ENCODE results near the gene PSTPIP1.

The PSTPIP1 gene

GRCh38 chr15:77042955-77043920 lies 48.3 kb downstream of the PSTPIP1 start:
- no peak for DNase-seq (ENCODE audit: low spot score)

GRCh38 chr15:77044228-77045042 lies 49.5 kb downstream of the PSTPIP1 start:
- no peak for DNase-seq (ENCODE audit: low spot score)

GRCh38 chr15:77045985-77046384 lies 51.1 kb downstream of the PSTPIP1 start:
- no peak for DNase-seq (ENCODE audit: low spot score)

GRCh38 chr15:77046704-77047412 lies 51.9 kb downstream of the PSTPIP1 start:
- no peak for DNase-seq (ENCODE audit: low spot score)

- no peak for DNase-seq (ENCODE audit: low spot score)
Measured at GRCh38 chr15:77048135-77048876, 53.4 kb downstream of the PSTPIP1 start.

GRCh38 chr15:77052556-77052955 lies 57.6 kb downstream of the PSTPIP1 start:
- DNase-seq (ENCODE audit: low spot score) = no peak

- DNase-seq (ENCODE audit: low spot score) = no peak
Measured at GRCh38 chr15:77053709-77054108, 58.8 kb downstream of the PSTPIP1 start.

GRCh38 chr15:77057072-77057471 lies 62.1 kb downstream of the PSTPIP1 start:
- DNase-seq (ENCODE audit: low spot score) = no peak

- peak; percentile 47 for DNase-seq (ENCODE audit: low spot score)
Measured at GRCh38 chr15:77057685-77058084, 62.8 kb downstream of the PSTPIP1 start.

- no peak for DNase-seq (ENCODE audit: low spot score)
Measured at GRCh38 chr15:77058468-77058867, 63.5 kb downstream of the PSTPIP1 start.

- no peak for DNase-seq (ENCODE audit: low spot score)
Measured at GRCh38 chr15:77059786-77060361, 64.9 kb downstream of the PSTPIP1 start.

GRCh38 chr15:77060546-77060945 lies 65.6 kb downstream of the PSTPIP1 start:
- DNase-seq (ENCODE audit: low spot score) = no peak

GRCh38 chr15:77063249-77063648 lies 68.3 kb downstream of the PSTPIP1 start:
- no peak for DNase-seq (ENCODE audit: low spot score)

GRCh38 chr15:77064063-77064462 lies 69.1 kb downstream of the PSTPIP1 start:
- no peak for DNase-seq (ENCODE audit: low spot score)

GRCh38 chr15:77064539-77065308 lies 69.8 kb downstream of the PSTPIP1 start:
- peak; percentile 94 for DNase-seq (ENCODE audit: low spot score)

- DNase-seq (ENCODE audit: low spot score) = peak; percentile 62
Measured at GRCh38 chr15:77066971-77067690, 72.2 kb downstream of the PSTPIP1 start.

- no peak for DNase-seq (ENCODE audit: low spot score)
Measured at GRCh38 chr15:77067691-77068367, 72.9 kb downstream of the PSTPIP1 start.

- DNase-seq (ENCODE audit: low spot score) = no peak
Measured at GRCh38 chr15:77068633-77069032, 73.7 kb downstream of the PSTPIP1 start.

GRCh38 chr15:77069521-77070121 lies 74.7 kb downstream of the PSTPIP1 start:
- DNase-seq (ENCODE audit: low spot score) = peak; percentile 78
